Measurements from ENCODE around the gene CNOT11. TPM values are rescaled to one million over a fixed set of nuclear protein-coding genes. Genes with fewer than 3 reads are reported as not detected.

The CNOT11 gene
- total RNA-seq, 4 donors from 2014 or later = 28.0 to 53.2 (median 41.8) TPM

DNA sequence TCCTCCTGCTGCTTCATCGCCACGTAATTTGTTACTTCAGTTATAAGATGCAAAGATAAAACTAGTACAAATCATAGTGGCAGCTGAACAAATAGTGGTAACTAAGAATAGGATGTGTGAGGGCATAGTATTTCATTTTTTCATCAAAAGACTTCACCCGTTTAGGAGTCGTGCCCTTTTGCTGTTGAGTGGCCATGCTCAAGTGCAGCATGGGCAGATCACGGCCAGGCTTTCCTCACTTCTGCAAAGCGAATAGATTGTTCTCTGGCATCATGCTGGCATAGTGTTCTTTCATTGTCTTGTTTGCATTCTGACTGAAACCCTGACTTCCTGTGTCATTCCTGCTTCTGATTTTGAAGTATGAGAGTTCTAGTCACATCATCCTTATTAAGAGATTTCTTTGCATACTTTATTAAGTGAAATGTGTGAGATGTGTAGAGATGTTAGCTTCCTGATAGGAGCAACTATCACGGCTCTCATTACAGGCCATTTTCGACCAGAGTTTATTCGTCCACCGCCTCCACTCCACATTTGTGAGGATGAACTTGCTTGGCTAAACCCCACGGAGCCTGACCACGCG is 11.8 kb downstream of the CNOT11 start:
- intact Hi-C loops (cut with DNase I) = no loop called here
- TF ChIP-seq POLR2A (IDR thresholded peaks at IDR 0.05) = no peak
- TF ChIP-seq, protein P1, sequence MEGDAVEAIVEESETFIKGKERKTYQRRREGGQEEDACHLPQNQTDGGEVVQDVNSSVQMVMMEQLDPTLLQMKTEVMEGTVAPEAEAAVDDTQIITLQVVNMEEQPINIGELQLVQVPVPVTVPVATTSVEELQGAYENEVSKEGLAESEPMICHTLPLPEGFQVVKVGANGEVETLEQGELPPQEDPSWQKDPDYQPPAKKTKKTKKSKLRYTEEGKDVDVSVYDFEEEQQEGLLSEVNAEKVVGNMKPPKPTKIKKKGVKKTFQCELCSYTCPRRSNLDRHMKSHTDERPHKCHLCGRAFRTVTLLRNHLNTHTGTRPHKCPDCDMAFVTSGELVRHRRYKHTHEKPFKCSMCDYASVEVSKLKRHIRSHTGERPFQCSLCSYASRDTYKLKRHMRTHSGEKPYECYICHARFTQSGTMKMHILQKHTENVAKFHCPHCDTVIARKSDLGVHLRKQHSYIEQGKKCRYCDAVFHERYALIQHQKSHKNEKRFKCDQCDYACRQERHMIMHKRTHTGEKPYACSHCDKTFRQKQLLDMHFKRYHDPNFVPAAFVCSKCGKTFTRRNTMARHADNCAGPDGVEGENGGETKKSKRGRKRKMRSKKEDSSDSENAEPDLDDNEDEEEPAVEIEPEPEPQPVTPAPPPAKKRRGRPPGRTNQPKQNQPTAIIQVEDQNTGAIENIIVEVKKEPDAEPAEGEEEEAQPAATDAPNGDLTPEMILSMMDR (IDR thresholded peaks at IDR 0.05) = no peak
- no peak for DNase-seq
- Histone ChIP-seq H3K9me3 (no peaks in the 10 kb centered on the region), H3K36me3 (peaks cover 15 to 96% (median 30%) of the 10 kb centered on the region in 3 donors), H3K4me1 (peaks cover 0 to 15% (median 0%) of the 10 kb centered on the region in 3 donors), H3K27me3 (no peaks in the 10 kb centered on the region), H3K27ac (no peak overlapping the region), H3K4me3 (no peak overlapping the region)
- 89 to 91% methylated on average over 11 to 13 of the region's 13 CpGs for WGBS, 2 donors

- Histone ChIP-seq H3K36me3 (peaks cover 15 to 96% (median 33%) of the 10 kb centered on the region in 3 donors), H3K4me1 (peaks cover 0 to 15% (median 0%) of the 10 kb centered on the region in 3 donors), H3K9me3 (no peaks in the 10 kb centered on the region), H3K4me3 (no peak overlapping the region), H3K27ac (peak overlapping the region; percentile 34 to 62 (median 54)), H3K27me3 (no peaks in the 10 kb centered on the region)
- no peak for DNase-seq
- 58 to 71% methylated on average over 11 of the region's 11 CpGs for WGBS, 2 donors
- TF ChIP-seq POLR2A (IDR thresholded peaks at IDR 0.05) = no peak
- TF ChIP-seq, protein P1 (IDR thresholded peaks at IDR 0.05) = no peak
- intact Hi-C loops (cut with DNase I) = no loop called here
Observed at GRCh38 chr2:101265893-101266499, 13.3 kb downstream of the CNOT11 start.

- Histone ChIP-seq H3K27ac (peak overlapping the region in 1 of 4 donors; percentile 9), H3K36me3 (peaks cover 15 to 99% (median 30%) of the 10 kb centered on the region in 3 donors), H3K4me3 (no peak overlapping the region), H3K4me1 (peaks cover 0 to 15% (median 0%) of the 10 kb centered on the region in 3 donors), H3K27me3 (no peaks in the 10 kb centered on the region), H3K9me3 (no peaks in the 10 kb centered on the region)
- TF ChIP-seq, protein P1 (IDR thresholded peaks at IDR 0.05) = no peak
- no peak for TF ChIP-seq POLR2A (IDR thresholded peaks at IDR 0.05)
- intact Hi-C loops (cut with DNase I) = no loop called here
- WGBS, 2 donors = 63 to 66% methylated on average over 15 of the region's 15 CpGs
- no peak for DNase-seq
Observed at GRCh38 chr2:101267671-101268656, 15.3 kb downstream of the CNOT11 start.

DNA sequence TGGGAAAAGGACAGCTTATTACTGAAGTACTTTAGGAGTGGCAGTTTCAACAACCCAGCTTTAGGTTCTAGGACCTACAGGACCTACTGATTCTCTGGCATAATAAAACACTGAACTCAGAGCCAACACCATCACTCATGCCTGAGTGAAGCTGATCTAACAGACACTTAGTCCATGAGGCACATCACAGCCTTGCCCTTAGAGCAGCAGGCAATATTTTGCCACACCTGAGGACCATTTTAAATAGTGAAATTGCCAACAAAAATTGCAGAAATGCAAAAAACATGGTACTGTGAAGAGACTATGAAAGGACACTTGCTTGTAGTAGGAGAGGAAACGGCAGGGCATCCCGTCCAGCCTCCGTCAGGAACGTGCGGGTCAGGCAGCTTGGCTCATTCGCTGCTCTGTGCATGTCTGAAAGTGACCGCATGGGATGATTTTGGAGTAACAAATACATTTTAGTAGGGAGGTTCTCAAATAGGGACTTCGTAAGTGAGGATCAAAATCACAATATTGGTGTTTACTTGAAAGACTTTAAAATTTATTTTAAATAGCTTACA is 18.1 kb downstream of the CNOT11 start:
- peaks cover 14 to 97% (median 29%) of the 10 kb centered on the region in 3 donors for H3K36me3 ChIP-seq
- no peaks in the 10 kb centered on the region for H3K9me3 ChIP-seq
- 89 to 93% methylated on average over 8 of the region's 8 CpGs for WGBS, 2 donors
- H3K27ac ChIP-seq = no peak overlapping the region
- no peak for DNase-seq
- TF ChIP-seq, protein P1 (IDR thresholded peaks at IDR 0.05) = no peak
- no peak for TF ChIP-seq POLR2A (IDR thresholded peaks at IDR 0.05)
- H3K27me3 ChIP-seq = no peaks in the 10 kb centered on the region
- H3K4me3 ChIP-seq = no peak overlapping the region
- intact Hi-C loops (cut with DNase I) = no loop called here
- peaks cover 0 to 7% (median 0%) of the 10 kb centered on the region in 3 donors for H3K4me1 ChIP-seq
